GM12892 (cell line): Measurements from ENCODE around the gene DNM3.

ENCODE experiments used
- POLR2A ChIP-seq: IDR thresholded peaks from 2 replicates; pipeline ENCODE4 v1.6.1; 2011; ENCODE audit warnings: low read depth, low read length, control low read depth
- POLR2AphosphoS5 ChIP-seq: IDR thresholded peaks from 2 replicates; pipeline ENCODE4 v1.6.1; 2011; ENCODE audit warnings: low read depth, low read length, control low read depth

- TF ChIP-seq POLR2AphosphoS5 = no peak
- TF ChIP-seq POLR2A = no peak
These were observed 41.0 kb upstream of the DNM3 start for GRCh38 chr1:171800342-171800741.
